Cerebellar nuclear complex (tissue), 1 donor: ENCODE data around the gene RAP1GAP2.
"Not testable (repeated sequence)": the region's sequence is repeated elsewhere in the genome, so short reads cannot be mapped to it uniquely, and the experiment has no call there.

Source experiments
- DNase-seq, 2 experiments: peaks; one replicate each; lab custom pipeline; 2025; lab: John Stamatoyannopoulos, UW

Gene RAP1GAP2

GRCh38 chr17:2883544-2884213, 87.4 kb downstream of the RAP1GAP2 start:
- no peak for DNase-seq

DNA sequence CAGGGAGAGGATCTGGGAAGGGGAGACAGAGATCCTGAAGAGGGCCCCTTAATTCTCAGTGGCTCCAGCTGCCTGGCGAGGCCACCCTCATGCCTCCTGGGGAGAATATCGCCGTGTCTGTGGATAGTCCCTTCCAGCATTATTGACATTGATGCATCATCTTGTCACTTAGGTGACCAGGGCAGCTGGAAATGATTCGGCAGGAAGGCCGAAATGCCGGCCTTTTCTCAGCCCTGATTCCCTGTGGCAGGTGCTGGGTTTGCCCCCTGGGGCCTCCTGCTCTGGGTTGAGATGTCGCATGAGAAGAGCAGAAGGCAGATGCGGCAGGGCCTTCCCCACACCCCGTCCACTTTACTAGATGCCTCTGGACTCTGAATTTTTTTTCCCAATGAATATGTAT, 89.5 kb downstream of the RAP1GAP2 start:
- no peak for DNase-seq

DNA sequence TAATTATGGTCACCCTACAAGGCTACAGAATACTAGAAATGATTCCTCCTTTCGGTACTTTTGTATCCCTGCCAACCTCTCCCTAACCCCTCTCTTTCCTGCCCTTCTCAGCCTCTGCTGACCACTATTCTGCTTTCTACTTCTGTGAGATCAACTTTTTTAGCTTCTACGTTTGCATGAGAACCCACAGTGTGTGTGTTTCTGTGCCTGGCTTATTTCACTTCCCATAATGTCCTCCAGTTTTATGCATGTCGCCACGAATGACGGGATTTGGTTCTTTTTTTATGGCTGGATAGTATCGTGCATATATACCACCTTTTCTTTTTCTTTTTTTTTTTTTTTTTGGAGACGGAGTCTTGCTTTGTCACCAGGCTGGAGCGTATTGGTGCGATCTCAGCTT, 92.1 kb downstream of the RAP1GAP2 start:
- no peak for DNase-seq

- no peak for DNase-seq
Observed at GRCh38 chr17:2889256-2889655, 93.0 kb downstream of the RAP1GAP2 start.

GRCh38 chr17:2890778-2891177, 94.5 kb downstream of the RAP1GAP2 start:
- not testable (repeated sequence) for DNase-seq

DNA sequence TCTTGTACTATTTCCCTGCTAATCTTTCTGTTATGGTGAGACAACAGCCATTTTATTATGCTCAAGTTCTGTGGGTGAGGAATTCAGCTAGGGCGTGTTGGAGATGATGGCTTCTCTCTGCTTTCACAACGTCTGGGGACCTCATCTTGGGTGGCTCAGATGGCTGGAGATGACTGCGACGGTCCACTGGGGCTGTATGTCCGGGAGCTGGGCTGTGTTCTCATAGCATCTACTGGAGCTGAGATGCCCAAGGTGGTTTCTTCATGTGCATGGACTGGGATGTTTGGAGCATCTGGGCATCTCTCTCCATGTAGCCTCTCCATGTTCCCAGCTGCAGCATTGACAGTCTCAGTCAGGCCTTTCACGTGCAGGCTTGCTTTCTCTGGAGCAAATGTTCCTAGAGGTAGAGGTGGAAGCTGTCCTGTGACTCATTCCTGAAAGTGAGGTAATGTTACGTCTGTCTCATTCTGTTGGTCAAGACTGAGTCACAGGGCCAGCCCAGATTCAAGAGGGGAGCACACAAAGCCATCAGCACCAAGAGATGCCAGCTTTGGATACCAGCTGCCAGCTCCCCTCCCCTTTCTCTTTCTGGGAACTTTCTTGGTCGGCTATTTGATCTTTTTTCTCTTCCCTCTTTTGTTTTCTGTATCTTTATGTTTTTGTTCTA, 96.2 kb downstream of the RAP1GAP2 start:
- DNase-seq: no peak

GRCh38 chr17:2893422-2893914, 97.2 kb downstream of the RAP1GAP2 start:
- DNase-seq: no peak

DNA sequence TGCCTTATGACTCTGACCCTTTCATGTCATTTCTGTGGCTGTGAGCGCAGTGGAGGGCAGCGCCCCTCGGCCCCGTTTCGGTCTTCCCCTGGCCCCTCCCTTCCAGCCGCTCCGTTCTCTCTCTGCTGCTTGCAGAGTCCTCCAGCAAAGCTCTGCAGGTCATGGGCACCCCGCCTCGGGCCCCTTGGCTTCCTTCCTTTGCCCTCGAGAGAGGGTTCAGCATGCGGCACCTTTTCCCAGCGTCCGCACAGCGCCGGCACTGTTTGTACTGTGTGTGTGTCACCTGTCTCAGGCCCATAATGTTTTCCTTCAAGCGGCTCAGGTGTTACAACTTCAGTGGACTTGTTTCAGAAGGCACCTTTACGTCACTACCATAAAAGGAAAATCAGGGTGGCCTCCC, 98.5 kb downstream of the RAP1GAP2 start:
- no peak for DNase-seq

- DNase-seq: no peak
Observed at GRCh38 chr17:2897605-2898004, 101.4 kb downstream of the RAP1GAP2 start.

DNA sequence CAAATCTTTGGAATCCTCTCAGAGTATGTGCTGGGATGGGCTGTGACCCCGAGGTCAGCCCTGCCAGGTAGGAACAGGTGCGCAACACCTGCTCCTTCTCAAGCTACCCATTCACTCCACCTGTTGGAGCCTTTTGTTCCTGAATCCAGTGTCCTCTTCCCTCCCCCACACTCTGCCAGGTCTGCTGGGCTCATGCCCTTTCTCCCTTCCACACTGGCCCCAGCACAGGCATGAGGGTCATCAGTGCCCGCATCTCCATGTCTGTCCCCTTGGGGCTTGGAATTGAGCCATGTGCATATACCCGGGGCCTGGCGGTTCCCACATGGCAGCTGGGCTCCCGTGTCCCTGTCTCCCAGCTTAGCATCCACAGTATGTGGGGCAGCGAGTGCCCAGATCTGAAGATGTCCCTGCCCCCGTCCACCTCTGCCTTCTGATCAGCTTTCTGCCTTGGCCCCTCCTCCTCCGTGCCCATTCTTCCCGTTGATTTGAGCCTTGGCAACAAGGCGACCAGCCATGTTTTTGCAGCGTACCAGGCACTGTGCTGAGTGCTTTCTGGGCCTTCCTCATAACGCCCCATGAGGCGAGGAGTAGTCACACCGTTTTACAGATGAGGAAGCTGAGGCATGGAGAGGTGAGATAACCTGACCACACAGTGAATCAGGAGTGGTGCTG, 102.2 kb downstream of the RAP1GAP2 start:
- no peak for DNase-seq

DNA sequence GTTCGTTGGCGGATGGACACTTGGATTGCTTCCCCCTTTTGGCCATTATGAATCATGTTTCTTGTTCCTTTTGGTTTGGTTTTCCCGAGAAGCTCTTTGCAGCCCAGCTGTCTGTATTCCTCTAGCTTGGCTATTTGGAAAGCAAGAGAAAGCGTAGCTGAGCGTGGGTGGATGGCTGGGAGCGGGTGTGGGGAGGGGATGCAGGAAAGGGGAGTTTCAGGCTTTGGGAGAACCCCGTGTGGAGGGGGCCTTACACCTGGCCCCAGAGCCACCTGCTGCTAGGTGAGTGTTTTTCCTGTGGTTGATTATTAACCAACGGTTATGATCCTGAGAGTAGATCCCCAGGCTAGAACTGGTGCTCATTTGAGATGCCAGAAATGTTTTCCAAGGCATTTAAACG, 103.7 kb downstream of the RAP1GAP2 start:
- DNase-seq: no peak

DNA sequence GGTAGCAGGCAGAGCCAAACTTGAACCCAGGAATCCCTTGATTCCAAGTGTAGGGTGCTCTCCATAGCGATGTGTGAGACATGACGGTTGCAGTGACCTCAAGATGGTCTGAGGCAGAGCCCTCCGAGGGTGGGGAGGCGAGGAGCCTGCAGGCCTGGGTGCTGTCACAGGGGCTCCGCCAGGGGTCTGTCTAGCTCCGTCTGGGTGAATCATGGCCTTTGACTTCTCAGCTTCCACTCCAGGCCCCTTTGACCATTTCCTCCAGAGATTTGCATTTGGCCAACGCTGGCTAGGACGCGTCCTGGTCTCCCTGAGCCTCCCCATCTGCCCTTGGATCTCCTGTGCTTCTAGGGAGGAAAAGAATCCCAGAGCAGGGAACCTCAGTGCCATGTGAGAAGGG, 104.6 kb downstream of the RAP1GAP2 start:
- no peak for DNase-seq

- no peak for DNase-seq
Observed at GRCh38 chr17:2901582-2901981, 105.3 kb downstream of the RAP1GAP2 start.

GRCh38 chr17:2902546-2902945, 106.3 kb downstream of the RAP1GAP2 start:
- DNase-seq: no peak

- DNase-seq: peak in 1 of 2 experiments; percentile 36
Observed at GRCh38 chr17:2903193-2903974, 107.1 kb downstream of the RAP1GAP2 start.

- DNase-seq: no peak
Observed at GRCh38 chr17:2904135-2904534, 107.9 kb downstream of the RAP1GAP2 start.

GRCh38 chr17:2905269-2905668, 109.0 kb downstream of the RAP1GAP2 start:
- DNase-seq: no peak

- DNase-seq: no peak
Observed at GRCh38 chr17:2905696-2906501, 109.7 kb downstream of the RAP1GAP2 start.

- DNase-seq: no peak
Observed at GRCh38 chr17:2906901-2907300, 110.7 kb downstream of the RAP1GAP2 start.

DNA sequence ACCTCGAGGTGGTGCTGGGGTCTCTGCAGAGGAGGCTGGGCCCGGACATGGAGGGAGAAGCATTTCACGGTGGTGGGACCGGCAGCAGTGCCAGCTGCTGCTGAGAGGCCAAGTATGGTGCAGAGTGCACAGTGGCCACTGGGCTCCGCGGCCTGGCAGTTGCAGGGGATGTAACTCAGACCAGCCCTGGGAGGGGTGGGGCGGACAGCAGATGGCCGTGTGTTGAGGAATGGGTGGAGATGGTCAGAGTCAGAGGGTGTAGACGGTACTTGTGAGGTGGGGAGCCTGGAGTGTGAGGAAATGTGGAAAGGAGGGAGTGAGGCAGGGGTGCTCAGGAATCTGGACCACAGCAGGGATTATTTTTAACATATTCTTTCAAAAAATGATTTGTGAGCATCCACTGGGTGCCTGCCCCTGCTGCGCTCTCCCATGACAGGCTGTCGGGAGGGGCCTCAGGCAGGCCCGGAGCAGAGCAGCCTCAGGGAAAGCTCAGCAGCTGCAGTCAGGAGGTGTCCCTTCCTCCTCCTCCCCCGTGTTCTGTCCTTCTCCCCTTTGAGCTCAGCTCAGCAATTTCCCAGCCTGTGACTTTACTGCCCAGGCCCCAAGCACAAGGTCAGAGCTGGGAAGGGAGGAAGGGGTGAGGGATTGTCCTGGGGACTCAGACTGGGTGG, 113.1 kb downstream of the RAP1GAP2 start:
- DNase-seq: no peak

DNA sequence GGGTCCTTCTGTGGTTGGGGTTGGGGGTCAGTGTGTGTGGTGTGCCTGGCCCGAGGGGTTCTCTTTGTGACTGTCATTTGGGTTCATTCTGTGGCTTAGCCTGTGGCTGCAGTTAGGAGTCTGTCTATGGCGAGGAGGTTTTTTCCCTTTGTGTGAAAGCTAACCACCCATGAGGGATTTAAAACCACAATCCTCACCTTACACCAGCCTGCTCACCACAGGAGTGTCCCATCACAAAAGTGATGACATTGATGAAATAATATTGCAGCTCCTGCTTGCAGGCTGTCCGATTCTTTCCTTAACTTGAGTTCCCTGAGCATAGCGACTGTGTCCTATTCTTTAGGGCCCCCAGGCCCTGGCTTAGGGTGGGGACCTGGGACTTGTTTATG, 113.6 kb downstream of the RAP1GAP2 start:
- DNase-seq: no peak
